ENCODE measurements around the gene SETD1A.

SETD1A gene

GRCh38 chr16:30953511-30954124, 3.9 kb upstream of the SETD1A start:
- DNase-seq (ENCODE audit: low read depth) = peak; percentile 50

- no peak for DNase-seq (ENCODE audit: low read depth)
These were observed 2.6 kb upstream of the SETD1A start for GRCh38 chr16:30954993-30955392.

GRCh38 chr16:30956601-30957455, 726 bp upstream of the SETD1A start:
- peak; percentile 69 for DNase-seq (ENCODE audit: low read depth)

- DNase-seq (ENCODE audit: low read depth) = peak; percentile 25
These were observed 873 bp downstream of the SETD1A start for GRCh38 chr16:30958175-30959079.

GRCh38 chr16:30961384-30961783, 3.8 kb downstream of the SETD1A start:
- no peak for DNase-seq (ENCODE audit: low read depth)

GRCh38 chr16:30963925-30964511, 6.5 kb downstream of the SETD1A start:
- no peak for DNase-seq (ENCODE audit: low read depth)

- DNase-seq (ENCODE audit: low read depth) = no peak
These were observed 7.1 kb downstream of the SETD1A start for GRCh38 chr16:30964574-30965226.

GRCh38 chr16:30965436-30965835, 7.9 kb downstream of the SETD1A start:
- no peak for DNase-seq (ENCODE audit: low read depth)

- DNase-seq (ENCODE audit: low read depth) = no peak
These were observed 8.6 kb downstream of the SETD1A start for GRCh38 chr16:30966033-30966619.

GRCh38 chr16:30967795-30968194, 10.2 kb downstream of the SETD1A start:
- DNase-seq (ENCODE audit: low read depth) = peak; percentile 48

- no peak for DNase-seq (ENCODE audit: low read depth)
These were observed 11.8 kb downstream of the SETD1A start for GRCh38 chr16:30969246-30969842.

- DNase-seq (ENCODE audit: low read depth) = no peak
These were observed 13.7 kb downstream of the SETD1A start for GRCh38 chr16:30971298-30971697.

GRCh38 chr16:30972872-30973271, 15.3 kb downstream of the SETD1A start:
- no peak for DNase-seq (ENCODE audit: low read depth)

- no peak for DNase-seq (ENCODE audit: low read depth)
These were observed 16.8 kb downstream of the SETD1A start for GRCh38 chr16:30974348-30974747.

- DNase-seq (ENCODE audit: low read depth) = no peak
These were observed 18.9 kb downstream of the SETD1A start for GRCh38 chr16:30976486-30976885.

- no peak for DNase-seq (ENCODE audit: low read depth)
These were observed 19.9 kb downstream of the SETD1A start for GRCh38 chr16:30977502-30977901.

GRCh38 chr16:30979170-30980022, 21.8 kb downstream of the SETD1A start:
- no peak for DNase-seq (ENCODE audit: low read depth)

- DNase-seq (ENCODE audit: low read depth) = no peak
These were observed 22.4 kb downstream of the SETD1A start for GRCh38 chr16:30980023-30980371.

- DNase-seq (ENCODE audit: low read depth) = no peak
These were observed 22.9 kb downstream of the SETD1A start for GRCh38 chr16:30980434-30980833.

GRCh38 chr16:30980959-30981358, 23.4 kb downstream of the SETD1A start:
- DNase-seq (ENCODE audit: low read depth) = no peak
